ENCODE data around the gene PROSER1. TPM values are rescaled to one million over a fixed set of nuclear protein-coding genes. Genes with fewer than 3 reads are reported as not detected.
A peak's percentile ranks its signal among the peaks of the same experiment; 100 is the strongest.
"Not testable (repeated sequence)": the region's sequence is repeated elsewhere in the genome, so short reads cannot be mapped to it uniquely, and the experiment has no call there.

The PROSER1 gene
- total RNA-seq, 1 experiment from 2014 or later: 94.6 TPM

DNA sequence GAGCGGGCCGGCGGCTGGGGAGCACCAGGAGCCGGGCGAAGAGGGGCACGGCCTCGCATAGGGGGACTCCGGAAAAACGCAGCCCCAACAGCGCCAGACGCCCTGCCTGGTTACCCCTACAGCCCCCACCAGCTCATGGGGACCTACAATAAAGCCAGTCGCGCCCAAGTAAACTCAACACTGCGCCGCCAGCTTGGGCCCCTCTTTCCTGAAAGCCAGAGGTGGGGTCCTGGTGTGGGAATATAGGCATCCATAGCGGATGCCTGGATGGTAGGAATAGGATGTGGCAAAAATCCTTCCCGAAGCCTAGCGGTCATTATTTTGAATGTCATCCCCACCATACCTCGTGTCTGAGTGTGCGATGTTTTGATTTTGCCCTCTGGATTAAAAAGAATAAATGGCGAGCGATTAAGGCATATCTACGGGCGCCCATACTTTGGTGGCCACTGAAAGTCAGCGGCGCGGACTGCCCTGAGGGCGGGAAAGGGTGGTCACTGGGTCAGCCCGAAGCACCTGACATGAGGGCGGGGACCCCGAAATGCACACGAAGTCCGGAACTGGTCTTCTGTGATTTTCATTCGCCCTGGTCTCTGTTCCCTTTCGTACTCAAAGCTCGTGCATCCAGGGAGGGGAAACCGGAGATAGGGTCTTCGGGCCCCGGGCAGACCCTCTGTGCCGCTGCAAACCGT, at the start of gene PROSER1, which contains the start of gene NHLRC3 (continued):
- TF ChIP-seq, protein P1, sequence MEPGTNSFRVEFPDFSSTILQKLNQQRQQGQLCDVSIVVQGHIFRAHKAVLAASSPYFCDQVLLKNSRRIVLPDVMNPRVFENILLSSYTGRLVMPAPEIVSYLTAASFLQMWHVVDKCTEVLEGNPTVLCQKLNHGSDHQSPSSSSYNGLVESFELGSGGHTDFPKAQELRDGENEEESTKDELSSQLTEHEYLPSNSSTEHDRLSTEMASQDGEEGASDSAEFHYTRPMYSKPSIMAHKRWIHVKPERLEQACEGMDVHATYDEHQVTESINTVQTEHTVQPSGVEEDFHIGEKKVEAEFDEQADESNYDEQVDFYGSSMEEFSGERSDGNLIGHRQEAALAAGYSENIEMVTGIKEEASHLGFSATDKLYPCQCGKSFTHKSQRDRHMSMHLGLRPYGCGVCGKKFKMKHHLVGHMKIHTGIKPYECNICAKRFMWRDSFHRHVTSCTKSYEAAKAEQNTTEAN (CRISPR knock-in tag; IDR thresholded peaks at IDR 0.05): no peak; the same call in 1 of the 2 replicates
- TF ChIP-seq PRRX2 (CRISPR knock-in tag; IDR thresholded peaks at IDR 0.05) (no peak), GTF2I (CRISPR knock-in tag; conservative IDR thresholded peaks at IDR 0.05) (no peak), RORB (CRISPR knock-in tag; IDR thresholded peaks at IDR 0.05) (no peak), GRHL2 (CRISPR knock-in tag; IDR thresholded peaks at IDR 0.05; ENCODE audit: insufficient replicate concordance, severe bottlenecking) (no peak), SMAD3 (CRISPR knock-in tag; IDR thresholded peaks at IDR 0.05; ENCODE audit: borderline replicate concordance) (no peak), TP53 (CRISPR knock-in tag; IDR thresholded peaks at IDR 0.05) (no peak; the same call in 1 of the 2 replicates)
- TF ChIP-seq, protein P2, sequence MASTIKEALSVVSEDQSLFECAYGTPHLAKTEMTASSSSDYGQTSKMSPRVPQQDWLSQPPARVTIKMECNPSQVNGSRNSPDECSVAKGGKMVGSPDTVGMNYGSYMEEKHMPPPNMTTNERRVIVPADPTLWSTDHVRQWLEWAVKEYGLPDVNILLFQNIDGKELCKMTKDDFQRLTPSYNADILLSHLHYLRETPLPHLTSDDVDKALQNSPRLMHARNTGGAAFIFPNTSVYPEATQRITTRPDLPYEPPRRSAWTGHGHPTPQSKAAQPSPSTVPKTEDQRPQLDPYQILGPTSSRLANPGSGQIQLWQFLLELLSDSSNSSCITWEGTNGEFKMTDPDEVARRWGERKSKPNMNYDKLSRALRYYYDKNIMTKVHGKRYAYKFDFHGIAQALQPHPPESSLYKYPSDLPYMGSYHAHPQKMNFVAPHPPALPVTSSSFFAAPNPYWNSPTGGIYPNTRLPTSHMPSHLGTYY (CRISPR knock-in tag; IDR thresholded peaks at IDR 0.05): no peak
- TF ChIP-seq, protein P3, sequence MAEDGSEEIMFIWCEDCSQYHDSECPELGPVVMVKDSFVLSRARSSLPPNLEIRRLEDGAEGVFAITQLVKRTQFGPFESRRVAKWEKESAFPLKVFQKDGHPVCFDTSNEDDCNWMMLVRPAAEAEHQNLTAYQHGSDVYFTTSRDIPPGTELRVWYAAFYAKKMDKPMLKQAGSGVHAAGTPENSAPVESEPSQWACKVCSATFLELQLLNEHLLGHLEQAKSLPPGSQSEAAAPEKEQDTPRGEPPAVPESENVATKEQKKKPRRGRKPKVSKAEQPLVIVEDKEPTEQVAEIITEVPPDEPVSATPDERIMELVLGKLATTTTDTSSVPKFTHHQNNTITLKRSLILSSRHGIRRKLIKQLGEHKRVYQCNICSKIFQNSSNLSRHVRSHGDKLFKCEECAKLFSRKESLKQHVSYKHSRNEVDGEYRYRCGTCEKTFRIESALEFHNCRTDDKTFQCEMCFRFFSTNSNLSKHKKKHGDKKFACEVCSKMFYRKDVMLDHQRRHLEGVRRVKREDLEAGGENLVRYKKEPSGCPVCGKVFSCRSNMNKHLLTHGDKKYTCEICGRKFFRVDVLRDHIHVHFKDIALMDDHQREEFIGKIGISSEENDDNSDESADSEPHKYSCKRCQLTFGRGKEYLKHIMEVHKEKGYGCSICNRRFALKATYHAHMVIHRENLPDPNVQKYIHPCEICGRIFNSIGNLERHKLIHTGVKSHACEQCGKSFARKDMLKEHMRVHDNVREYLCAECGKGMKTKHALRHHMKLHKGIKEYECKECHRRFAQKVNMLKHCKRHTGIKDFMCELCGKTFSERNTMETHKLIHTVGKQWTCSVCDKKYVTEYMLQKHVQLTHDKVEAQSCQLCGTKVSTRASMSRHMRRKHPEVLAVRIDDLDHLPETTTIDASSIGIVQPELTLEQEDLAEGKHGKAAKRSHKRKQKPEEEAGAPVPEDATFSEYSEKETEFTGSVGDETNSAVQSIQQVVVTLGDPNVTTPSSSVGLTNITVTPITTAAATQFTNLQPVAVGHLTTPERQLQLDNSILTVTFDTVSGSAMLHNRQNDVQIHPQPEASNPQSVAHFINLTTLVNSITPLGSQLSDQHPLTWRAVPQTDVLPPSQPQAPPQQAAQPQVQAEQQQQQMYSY (CRISPR knock-in tag; IDR thresholded peaks at IDR 0.05): no peak
- TF ChIP-seq, protein P4, sequence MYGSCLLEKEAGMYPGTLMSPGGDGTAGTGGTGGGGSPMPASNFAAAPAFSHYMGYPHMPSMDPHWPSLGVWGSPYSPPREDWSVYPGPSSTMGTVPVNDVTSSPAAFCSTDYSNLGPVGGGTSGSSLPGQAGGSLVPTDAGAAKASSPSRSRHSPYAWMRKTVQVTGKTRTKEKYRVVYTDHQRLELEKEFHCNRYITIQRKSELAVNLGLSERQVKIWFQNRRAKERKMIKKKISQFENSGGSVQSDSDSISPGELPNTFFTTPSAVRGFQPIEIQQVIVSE (CRISPR knock-in tag; IDR thresholded peaks at IDR 0.05; ENCODE audit: borderline replicate concordance): no peak

DNA sequence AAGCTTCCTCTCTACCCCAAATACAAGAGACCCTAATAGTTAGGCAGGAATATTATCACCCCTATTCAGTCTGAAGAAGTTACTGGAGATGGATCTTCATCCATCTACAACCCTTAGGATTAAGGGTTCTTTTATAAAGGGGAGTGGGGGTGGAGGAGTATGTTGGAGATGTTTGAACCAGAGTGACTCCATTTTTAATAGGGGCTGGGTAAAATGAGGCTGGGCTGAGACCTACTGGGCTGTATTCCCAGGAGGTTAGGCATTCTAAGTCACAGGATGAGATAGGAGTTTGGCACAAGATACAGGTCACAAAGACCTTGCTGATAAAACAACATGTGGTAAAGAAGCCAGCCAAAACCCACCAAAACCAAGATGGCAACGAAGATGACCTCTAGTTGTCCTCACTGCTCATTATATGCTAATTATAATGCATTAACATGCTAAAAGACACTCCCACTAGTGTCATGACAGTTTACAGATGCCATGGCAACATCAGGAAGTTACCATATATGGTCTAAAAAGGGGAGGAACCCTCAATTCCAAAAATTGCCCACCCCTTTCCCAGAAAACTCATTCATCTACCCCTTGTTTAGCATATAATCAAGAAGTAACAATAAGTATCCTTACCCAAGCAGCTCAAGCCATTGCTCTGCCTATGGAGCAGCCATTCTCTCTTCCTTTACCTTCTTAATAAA, 48.5 kb upstream of the PROSER1 start:
- CTCF ChIA-PET; H3K4me3 Mint-ChIP-seq; H3K4me1 Mint-ChIP-seq; H3K27me3 Mint-ChIP-seq (ENCODE audit: low read depth); DNase-seq (ENCODE audit: low spot score); H3K27ac Mint-ChIP-seq; ATAC-seq; POLR2A ChIA-PET: not testable (repeated sequence)
- H3K36me3 Mint-ChIP-seq: peaks cover 14% of the 10 kb centered on the region
- H3K9me3 Mint-ChIP-seq: peaks cover 38% of the 10 kb centered on the region

DNA sequence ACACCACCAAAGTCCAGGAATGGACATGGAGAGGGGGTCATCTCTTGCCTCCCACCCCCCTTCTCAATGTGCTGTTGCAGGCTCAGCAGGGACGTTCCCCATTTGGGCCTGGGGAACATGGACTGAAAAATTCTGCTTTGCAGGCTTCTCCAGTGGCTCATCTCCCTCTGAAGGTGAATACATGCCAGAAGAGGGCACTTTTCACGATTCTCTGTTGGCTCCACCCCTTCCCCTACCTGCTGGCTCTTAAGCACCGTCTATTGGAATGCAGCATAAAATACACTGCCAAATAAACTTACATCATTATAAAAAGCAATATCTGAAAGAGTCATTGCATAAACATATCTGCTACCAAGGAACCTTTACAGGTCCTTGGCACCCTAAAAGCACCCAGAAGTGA, 36.1 kb upstream of the PROSER1 start:
- ATAC-seq: peak; percentile 93
- TF ChIP-seq, protein P2 (CRISPR knock-in tag; IDR thresholded peaks at IDR 0.05): no peak
- TF ChIP-seq, protein P5, sequence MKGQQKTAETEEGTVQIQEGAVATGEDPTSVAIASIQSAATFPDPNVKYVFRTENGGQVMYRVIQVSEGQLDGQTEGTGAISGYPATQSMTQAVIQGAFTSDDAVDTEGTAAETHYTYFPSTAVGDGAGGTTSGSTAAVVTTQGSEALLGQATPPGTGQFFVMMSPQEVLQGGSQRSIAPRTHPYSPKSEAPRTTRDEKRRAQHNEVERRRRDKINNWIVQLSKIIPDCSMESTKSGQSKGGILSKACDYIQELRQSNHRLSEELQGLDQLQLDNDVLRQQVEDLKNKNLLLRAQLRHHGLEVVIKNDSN (CRISPR knock-in tag; IDR thresholded peaks at IDR 0.05): no peak
- TF ChIP-seq OVOL2 (CRISPR knock-in tag; IDR thresholded peaks at IDR 0.05; ENCODE audit: borderline replicate concordance) (no peak), ZNF416 (CRISPR knock-in tag; IDR thresholded peaks at IDR 0.05) (no peak), RORB (CRISPR knock-in tag; IDR thresholded peaks at IDR 0.05) (no peak), ELF4 (CRISPR knock-in tag; IDR thresholded peaks at IDR 0.05; ENCODE audit: low read depth) (no peak)
- TF ChIP-seq, protein P6, sequence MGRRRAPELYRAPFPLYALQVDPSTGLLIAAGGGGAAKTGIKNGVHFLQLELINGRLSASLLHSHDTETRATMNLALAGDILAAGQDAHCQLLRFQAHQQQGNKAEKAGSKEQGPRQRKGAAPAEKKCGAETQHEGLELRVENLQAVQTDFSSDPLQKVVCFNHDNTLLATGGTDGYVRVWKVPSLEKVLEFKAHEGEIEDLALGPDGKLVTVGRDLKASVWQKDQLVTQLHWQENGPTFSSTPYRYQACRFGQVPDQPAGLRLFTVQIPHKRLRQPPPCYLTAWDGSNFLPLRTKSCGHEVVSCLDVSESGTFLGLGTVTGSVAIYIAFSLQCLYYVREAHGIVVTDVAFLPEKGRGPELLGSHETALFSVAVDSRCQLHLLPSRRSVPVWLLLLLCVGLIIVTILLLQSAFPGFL (CRISPR knock-in tag; IDR thresholded peaks at IDR 0.05; ENCODE audit: borderline replicate concordance): no peak
- TF ChIP-seq, protein P7, sequence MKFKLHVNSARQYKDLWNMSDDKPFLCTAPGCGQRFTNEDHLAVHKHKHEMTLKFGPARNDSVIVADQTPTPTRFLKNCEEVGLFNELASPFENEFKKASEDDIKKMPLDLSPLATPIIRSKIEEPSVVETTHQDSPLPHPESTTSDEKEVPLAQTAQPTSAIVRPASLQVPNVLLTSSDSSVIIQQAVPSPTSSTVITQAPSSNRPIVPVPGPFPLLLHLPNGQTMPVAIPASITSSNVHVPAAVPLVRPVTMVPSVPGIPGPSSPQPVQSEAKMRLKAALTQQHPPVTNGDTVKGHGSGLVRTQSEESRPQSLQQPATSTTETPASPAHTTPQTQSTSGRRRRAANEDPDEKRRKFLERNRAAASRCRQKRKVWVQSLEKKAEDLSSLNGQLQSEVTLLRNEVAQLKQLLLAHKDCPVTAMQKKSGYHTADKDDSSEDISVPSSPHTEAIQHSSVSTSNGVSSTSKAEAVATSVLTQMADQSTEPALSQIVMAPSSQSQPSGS (CRISPR knock-in tag; IDR thresholded peaks at IDR 0.05; ENCODE audit: borderline replicate concordance, low read depth): no peak

More for the DNA sequence above, 36.1 kb upstream of the PROSER1 start:
- CTCF ChIA-PET: no interaction called here
- Mint-ChIP-seq H3K9me3 (no peaks in the 10 kb centered on the region), H3K4me3 (no peak overlapping the region), H3K4me1 (peaks cover 4% of the 10 kb centered on the region), H3K27ac (no peak overlapping the region), H3K36me3 (no peaks in the 10 kb centered on the region), H3K27me3 (ENCODE audit: low read depth) (no peaks in the 10 kb centered on the region)
- no peak for DNase-seq (ENCODE audit: low spot score)
- POLR2A ChIA-PET: no interaction called here
